Right ventricle myocardium inferior (tissue), 1 donor: ENCODE results near the gene TMEM59L. TPM values are rescaled to one million over a fixed set of nuclear protein-coding genes. Genes with fewer than 3 reads are reported as not detected.

ENCODE experiments used
- ATAC-seq: fragments of 200-7000 bp; cut with Tn5 transposase; one replicate; pipeline ENCODE4 v1.9.1; 2020; ENCODE audit warnings: mild to moderate bottlenecking, moderate library complexity
- DNase-seq: peaks from one replicate; pipeline ENCODE4 v3.0.0; 2021; ENCODE audit errors: missing footprints
- intact Hi-C: fragments of 100-400 bp; cut with DNase I; formaldehyde crosslinking; loops from one replicate; pipeline ENCODE4 v1.11.0; 2022
- total RNA-seq: library from RNA; stranded (reverse); fragmentation: NEBNext Ultra II Directional; extraction: Animal tissue kit (Norgen Biotek cat#: 25700); gene quantifications from one replicate; pipeline ENCODE4 v1.2.1, GENCODE V29; 2021
- donor health status: DM: no; HTN: yes; CAD: no; lungs with severe emphysema.

The TMEM59L gene
- total RNA-seq, 1 donor from 2014 or later: 2.8 TPM

- intact Hi-C loops: no loop called here
- ATAC-seq (peak; percentile 66), DNase-seq (peak; percentile 76)
Measured at GRCh38 chr19:18650021-18650390, 37.3 kb downstream of the TMEM59L start.

- peak; percentile 72 for ATAC-seq
- peak; percentile 86 for DNase-seq
- intact Hi-C loops: no loop called here
Measured at GRCh38 chr19:18650468-18651041, 37.9 kb downstream of the TMEM59L start.

DNA sequence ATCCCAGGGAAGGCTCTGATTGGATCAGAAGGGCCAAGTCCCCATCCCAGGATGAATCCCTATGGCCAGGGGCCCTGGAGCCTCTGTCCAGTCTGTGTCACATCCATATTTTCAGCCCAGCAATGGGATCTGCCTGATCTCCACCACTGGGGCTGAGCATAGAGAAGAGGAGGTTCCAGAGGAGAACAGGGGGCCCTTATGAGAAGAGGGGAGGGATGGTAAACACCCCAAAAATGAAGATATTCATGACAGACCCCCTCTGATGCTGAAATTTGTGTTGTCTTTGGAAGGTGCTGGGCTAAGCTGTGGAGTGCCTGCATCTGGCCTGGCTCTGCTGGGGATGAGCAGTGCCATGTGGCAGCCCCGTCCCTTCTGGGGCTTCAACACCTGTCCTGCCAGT, 38.6 kb downstream of the TMEM59L start:
- no peak for ATAC-seq
- no peak for DNase-seq
- intact Hi-C loops: no loop called here

DNA sequence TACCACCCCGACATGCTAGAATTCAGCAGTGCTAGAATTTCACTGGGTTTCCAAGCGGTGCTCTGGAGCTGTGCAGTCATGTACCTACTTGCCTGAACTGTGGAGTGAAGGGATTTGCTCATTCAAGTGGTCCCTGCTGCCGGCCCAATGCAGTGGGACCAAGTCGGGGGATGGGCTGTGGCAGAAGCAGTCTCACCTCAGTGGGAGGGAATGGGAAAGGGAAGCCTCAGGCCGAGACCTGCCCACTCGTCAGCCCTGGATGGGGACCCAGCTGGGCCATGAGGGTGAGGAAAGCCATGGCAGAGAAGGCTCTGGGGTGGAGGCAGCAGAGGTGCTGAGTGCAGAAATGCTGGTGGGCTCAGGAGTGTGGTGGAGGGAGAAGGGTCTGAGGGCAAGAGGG, 39.1 kb downstream of the TMEM59L start:
- no peak for ATAC-seq
- intact Hi-C loops: no loop called here
- DNase-seq: no peak

GRCh38 chr19:18653853-18654252, 41.2 kb downstream of the TMEM59L start:
- intact Hi-C loops: no loop called here
- DNase-seq (no peak), ATAC-seq (no peak)

GRCh38 chr19:18654469-18654868, 41.8 kb downstream of the TMEM59L start:
- DNase-seq (no peak), ATAC-seq (no peak)
- intact Hi-C loops: no loop called here

- DNase-seq (no peak), ATAC-seq (no peak)
- intact Hi-C loops: no loop called here
Measured at GRCh38 chr19:18655173-18655844, 42.6 kb downstream of the TMEM59L start.

GRCh38 chr19:18656337-18657086, 43.8 kb downstream of the TMEM59L start:
- intact Hi-C loops: no loop called here
- no peak for ATAC-seq
- DNase-seq: no peak

DNA sequence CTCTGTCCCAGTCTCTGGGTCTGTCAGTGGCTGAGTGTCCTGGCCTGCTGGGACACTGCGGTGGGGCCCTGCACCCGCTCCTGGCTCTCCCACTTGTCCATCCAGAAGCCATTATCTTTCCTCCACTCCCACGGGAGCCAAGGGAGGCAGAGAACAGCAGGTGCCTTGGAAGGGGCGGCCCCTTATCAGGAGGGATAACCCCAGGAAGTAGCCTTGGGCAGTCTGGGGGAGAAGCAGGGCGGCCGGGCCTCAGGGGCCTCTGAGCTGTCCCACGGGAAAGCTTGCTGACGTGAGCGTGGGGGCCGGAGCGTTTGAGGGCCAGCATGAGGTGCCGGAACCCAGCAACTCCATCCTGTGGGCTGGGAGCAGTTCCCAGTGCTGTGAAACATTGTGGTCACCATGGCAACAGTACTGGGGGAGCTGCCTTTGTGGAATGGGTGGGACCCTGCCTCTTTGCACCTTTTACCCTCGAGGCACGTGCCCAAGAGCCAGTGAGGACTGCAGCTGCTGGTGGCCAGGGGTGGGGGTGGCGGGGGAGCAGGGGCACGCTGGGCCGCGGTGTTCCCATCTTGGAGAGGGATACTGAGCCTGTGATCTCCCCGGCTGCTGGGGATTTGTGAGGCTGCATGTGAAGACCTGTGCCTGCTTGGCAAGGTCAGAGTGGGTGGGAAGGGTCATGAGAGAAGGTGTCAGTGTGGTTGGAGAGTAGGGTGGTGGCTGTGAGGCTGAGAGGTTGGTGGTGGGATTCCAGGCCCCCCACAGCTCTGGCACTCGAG, 45.1 kb downstream of the TMEM59L start:
- peak; percentile 47 for ATAC-seq
- intact Hi-C loops: no loop called here

DNA sequence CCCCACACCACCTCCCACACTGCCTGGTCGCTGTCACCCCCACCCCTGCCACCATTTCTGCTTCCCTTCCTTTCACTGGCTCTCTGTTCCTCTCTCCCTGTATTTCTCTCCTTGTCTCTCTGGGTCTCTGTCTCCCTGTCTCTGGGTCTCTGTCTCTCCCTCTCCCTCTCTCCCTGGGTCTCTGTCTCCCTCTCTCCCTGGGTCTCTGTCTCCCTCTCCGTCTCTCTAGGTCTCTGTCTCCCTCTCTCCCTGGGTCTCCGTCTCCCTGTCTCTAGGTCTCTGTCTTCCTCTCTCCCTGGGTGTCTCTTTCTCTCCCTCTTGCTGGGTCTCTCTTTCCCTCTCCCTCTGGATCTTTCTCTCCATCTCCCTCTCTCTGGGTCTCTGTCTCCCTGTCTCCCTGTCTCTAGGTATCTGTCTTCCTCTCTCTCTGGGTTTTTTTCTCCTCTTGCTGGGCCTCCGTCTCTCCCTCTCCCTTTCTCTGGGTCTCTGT, 45.7 kb downstream of the TMEM59L start:
- DNase-seq (no peak), ATAC-seq (no peak)
- intact Hi-C loops: no loop called here

More for the DNA sequence above, 45.1 kb downstream of the TMEM59L start:
- DNase-seq: peak; percentile 81

- intact Hi-C loops: loop anchor here (2.0 kb wide), 1 partner anchor 59 kb away; no protein-coding TSS in a partner anchor
- peak; percentile 57 for ATAC-seq
- DNase-seq: peak; percentile 82
Measured at GRCh38 chr19:18659281-18660050, 46.8 kb downstream of the TMEM59L start.

DNA sequence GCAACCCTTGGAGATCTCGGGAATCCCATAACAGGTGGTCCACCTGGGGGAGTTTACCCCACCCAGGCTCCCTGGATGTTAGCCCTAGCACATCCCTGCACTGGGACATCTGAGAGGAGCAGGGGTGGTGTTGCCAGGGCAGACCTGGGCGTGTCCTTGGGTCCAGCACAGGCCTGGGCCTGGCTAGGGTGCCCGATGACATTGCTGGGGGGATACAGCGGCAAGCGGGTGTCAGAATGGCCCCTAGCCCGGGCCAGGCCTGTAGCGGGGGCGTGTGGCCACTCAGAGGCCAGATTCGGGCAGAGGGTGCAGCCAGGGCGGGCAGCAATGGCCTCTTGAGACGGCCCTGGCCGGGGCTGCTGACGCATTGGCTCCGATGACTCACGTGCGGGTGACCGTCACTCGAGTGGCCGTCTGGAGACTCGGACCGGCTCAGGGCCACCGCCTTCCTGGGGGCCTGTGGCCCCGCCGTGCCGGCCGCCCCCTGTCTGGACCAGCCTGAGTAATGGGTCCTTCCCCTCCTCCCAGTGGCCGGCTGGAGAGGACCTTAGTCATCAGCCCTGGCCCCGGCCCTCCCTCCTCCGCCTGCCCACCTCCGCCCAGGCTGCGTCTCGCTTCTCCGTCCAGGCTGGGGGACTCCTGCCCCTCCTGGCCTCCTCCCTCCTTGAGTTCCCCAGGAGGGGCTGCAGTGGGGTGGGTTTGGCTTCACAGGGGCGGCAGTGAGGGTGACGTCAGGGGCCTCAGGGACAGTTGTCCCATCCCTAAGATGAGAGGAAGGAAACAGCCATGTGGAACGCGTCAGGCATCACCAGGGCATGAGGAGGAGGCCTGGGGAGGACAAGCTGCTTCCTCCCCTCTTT, 47.6 kb downstream of the TMEM59L start:
- intact Hi-C loops: loop anchor here (2.0 kb wide), 1 partner anchor 59 kb away; no protein-coding TSS in a partner anchor
- DNase-seq: peak; percentile 88
- ATAC-seq: peak; percentile 76

DNA sequence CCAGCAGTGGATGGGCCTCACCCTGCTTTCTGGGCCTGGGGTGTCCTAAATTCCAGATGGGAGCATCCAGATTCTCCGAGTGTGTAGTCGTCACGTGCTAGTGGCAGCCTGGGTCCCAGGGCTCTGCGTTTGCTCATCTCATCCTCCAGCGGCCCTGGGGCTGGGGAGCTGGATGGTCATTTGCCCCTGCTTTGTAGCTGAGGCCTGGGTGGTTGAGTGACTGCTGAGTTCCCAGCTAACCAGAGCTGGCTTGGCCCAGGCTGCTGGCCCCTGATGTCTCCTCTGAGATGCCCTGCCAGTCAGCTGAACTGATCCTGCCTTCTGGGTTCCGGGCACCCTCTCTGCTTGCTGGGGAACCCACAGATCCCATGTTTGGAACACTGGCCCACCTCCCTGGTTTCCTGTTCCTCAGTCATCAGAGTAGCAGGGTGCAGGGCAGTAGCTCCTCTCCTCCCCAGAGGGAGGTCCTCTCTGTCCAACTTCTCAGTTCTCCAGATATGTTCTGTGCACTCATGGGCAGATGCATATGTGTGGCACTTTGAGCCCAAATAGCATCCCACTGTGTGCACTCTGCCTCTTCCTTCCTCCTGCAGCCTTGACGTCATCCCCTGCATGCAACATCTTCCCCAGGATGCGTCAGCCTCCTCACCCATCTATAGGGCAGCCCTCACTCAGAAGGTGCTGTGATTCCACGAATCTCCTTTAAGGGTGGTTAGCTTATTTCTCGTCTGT, 48.4 kb downstream of the TMEM59L start:
- no peak for DNase-seq
- no peak for ATAC-seq
- intact Hi-C loops: loop anchor here (2.0 kb wide), 1 partner anchor 60 kb away; no protein-coding TSS in a partner anchor

DNA sequence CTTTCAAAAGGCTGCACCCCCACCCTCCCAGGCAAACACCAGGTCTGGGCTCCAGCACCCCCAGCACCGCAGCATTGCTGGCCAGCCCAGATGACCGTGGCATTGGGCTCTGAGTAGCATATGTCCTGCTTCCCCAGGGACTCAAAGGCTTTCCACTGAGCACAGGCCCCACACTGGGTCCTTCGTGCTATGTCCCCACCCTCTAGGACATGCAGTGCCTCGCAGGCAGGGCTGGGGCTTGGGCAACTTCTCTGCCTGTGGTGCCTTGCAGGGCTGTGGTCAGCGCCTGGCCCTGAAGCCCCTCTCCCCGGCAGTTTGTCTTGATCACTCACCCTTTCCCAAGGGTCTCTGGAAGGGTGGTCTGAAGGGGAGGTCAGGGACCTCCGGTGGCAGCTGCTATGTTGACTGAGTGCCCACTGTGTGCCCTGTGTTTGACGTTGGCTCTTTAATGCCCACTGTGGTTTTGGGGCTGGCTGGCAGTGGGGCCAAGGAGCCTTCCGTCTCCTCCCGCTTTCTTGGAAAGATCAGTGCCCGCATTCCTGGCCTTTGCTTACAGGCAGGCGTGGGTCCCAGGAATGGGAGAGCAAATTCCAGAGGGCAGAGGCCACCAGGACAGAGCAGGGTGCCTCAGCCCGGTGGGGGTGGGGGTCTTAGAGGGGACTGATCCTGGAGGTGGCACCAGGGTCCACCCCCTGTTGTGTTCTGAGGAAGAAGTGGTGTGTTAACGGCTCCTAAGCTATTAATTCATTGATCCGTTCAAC, 50.5 kb downstream of the TMEM59L start:
- intact Hi-C loops: no loop called here
- no peak for ATAC-seq
- no peak for DNase-seq

- intact Hi-C loops: no loop called here
- no peak for ATAC-seq
- DNase-seq: peak; percentile 21
Measured at GRCh38 chr19:18663940-18664530, 51.4 kb downstream of the TMEM59L start.

GRCh38 chr19:18665771-18666202, 53.1 kb downstream of the TMEM59L start:
- no peak for ATAC-seq
- peak; percentile 46 for DNase-seq
- intact Hi-C loops: no loop called here
